ENCODE measurements around the gene RBCK1. TPM values are rescaled to one million over a fixed set of nuclear protein-coding genes. Genes with fewer than 3 reads are reported as not detected.
"Not testable (repeated sequence)": the region's sequence is repeated elsewhere in the genome, so short reads cannot be mapped to it uniquely, and the experiment has no call there.

The RBCK1 gene
- polyA plus RNA-seq, 3 donors: 81.2 to 98.0 (median 85.4) TPM

GRCh38 chr20:475463-476357 is 67.6 kb downstream of the RBCK1 start:
- no peak for DNase-seq (ENCODE audit: extremely low read depth in 1 of 11, low read depth in 9 of 11, low spot score in 4 of 11)

GRCh38 chr20:476561-477249 is 68.6 kb downstream of the RBCK1 start:
- DNase-seq (ENCODE audit: extremely low read depth in 1 of 11, low read depth in 9 of 11, low spot score in 4 of 11): not testable (repeated sequence)

- DNase-seq (ENCODE audit: extremely low read depth in 1 of 11, low read depth in 9 of 11, low spot score in 4 of 11): no peak
These were observed 70.2 kb downstream of the RBCK1 start for GRCh38 chr20:478010-478948.

GRCh38 chr20:478949-479429 is 70.9 kb downstream of the RBCK1 start:
- peak in 8 of 11 donors; percentile 44 to 58 (median 55) for DNase-seq (ENCODE audit: extremely low read depth in 1 of 11, low read depth in 9 of 11, low spot score in 4 of 11)

- DNase-seq (ENCODE audit: extremely low read depth in 1 of 11, low read depth in 9 of 11, low spot score in 4 of 11): no peak
These were observed 71.4 kb downstream of the RBCK1 start for GRCh38 chr20:479487-479886.

GRCh38 chr20:480044-480443 is 71.9 kb downstream of the RBCK1 start:
- DNase-seq (ENCODE audit: extremely low read depth in 1 of 11, low read depth in 9 of 11, low spot score in 4 of 11): no peak

- DNase-seq (ENCODE audit: extremely low read depth in 1 of 11, low read depth in 9 of 11, low spot score in 4 of 11): no peak
These were observed 73.1 kb downstream of the RBCK1 start for GRCh38 chr20:481167-481566.

Other genes starting within 250 kb of the RBCK1 start
- gene DEFB128, start 218.6 kb upstream of the RBCK1 start, polyA plus RNA-seq (ENCODE audit: insufficient read length in 3 of 3): not detected
- not detected for gene DEFB129, start 181.0 kb upstream of the RBCK1 start, polyA plus RNA-seq (ENCODE audit: insufficient read length in 3 of 3)
- gene DEFB132, start 150.6 kb upstream of the RBCK1 start, polyA plus RNA-seq (ENCODE audit: insufficient read length in 3 of 3): not detected
- gene C20orf96, start 117.5 kb upstream of the RBCK1 start, polyA plus RNA-seq (ENCODE audit: insufficient read length in 3 of 3): 10 to 100 TPM; 36.9 to 45.0 (median 41.6) TPM
- gene ZCCHC3, start 110.7 kb upstream of the RBCK1 start, polyA plus RNA-seq (ENCODE audit: insufficient read length in 3 of 3): 10 to 100 TPM; 41.0 to 57.2 (median 48.6) TPM
- 10 to 100 TPM; 27.8 to 43.5 (median 35.2) TPM for gene SOX12, start 82.7 kb upstream of the RBCK1 start, polyA plus RNA-seq (ENCODE audit: insufficient read length in 3 of 3)
- gene NRSN2, start 61.2 kb upstream of the RBCK1 start, polyA plus RNA-seq (ENCODE audit: insufficient read length in 3 of 3): 10 to 100 TPM; 46.1 to 53.6 (median 51.9) TPM
- 1 to 10 TPM; 3.0 to 4.2 (median 4.1) TPM for gene TRIB3, start 27.5 kb upstream of the RBCK1 start, polyA plus RNA-seq (ENCODE audit: insufficient read length in 3 of 3)
- 10 to 100 TPM; 32.3 to 34.5 (median 32.4) TPM for gene TBC1D20, start 54.2 kb downstream of the RBCK1 start, polyA plus RNA-seq (ENCODE audit: insufficient read length in 3 of 3)
- gene CSNK2A1, start 135.5 kb downstream of the RBCK1 start, polyA plus RNA-seq (ENCODE audit: insufficient read length in 3 of 3): 100 to 1,000 TPM; 131 to 154 (median 143) TPM
- gene TCF15, start 202.0 kb downstream of the RBCK1 start, polyA plus RNA-seq (ENCODE audit: insufficient read length in 3 of 3): 1 to 10 TPM; 1.3 to 1.9 (median 1.3) TPM
- gene SRXN1, start 244.9 kb downstream of the RBCK1 start, polyA plus RNA-seq (ENCODE audit: insufficient read length in 3 of 3): 10 to 100 TPM; 12.0 to 14.0 (median 12.8) TPM